ENCODE data around the gene PRR7.

The PRR7 gene

GRCh38 chr5:177432143-177432838 is 14.3 kb upstream of the PRR7 start:
- H3K9ac ChIP-seq (ENCODE audit: low read depth, low read length), result no peak overlapping the region
- H3K27ac ChIP-seq (ENCODE audit: low read depth, low read length), result no peak overlapping the region
- H3K4me1 ChIP-seq (ENCODE audit: control insufficient read depth, insufficient read depth, low read length), result peaks cover 7% of the 10 kb centered on the region; the same call in 1 of the 2 replicates
- no peak overlapping the region for H3K4me3 ChIP-seq (ENCODE audit: low read depth, low read length)
- no peaks in the 10 kb centered on the region for H3K9me3 ChIP-seq (ENCODE audit: control insufficient read depth, insufficient read depth, low read length)
- H3K27me3 ChIP-seq (ENCODE audit: control insufficient read depth, insufficient read depth, low read length), result no peaks in the 10 kb centered on the region
- peaks cover 66% of the 10 kb centered on the region for H3K36me3 ChIP-seq (ENCODE audit: control insufficient read depth, insufficient read depth, low read length)

- Histone ChIP-seq H3K36me3 (ENCODE audit: control insufficient read depth, insufficient read depth, low read length) (peaks cover 72% of the 10 kb centered on the region), H3K27me3 (ENCODE audit: control insufficient read depth, insufficient read depth, low read length) (no peaks in the 10 kb centered on the region), H3K4me3 (ENCODE audit: low read depth, low read length) (no peak overlapping the region), H3K9me3 (ENCODE audit: control insufficient read depth, insufficient read depth, low read length) (no peaks in the 10 kb centered on the region), H3K9ac (ENCODE audit: low read depth, low read length) (no peak overlapping the region), H3K27ac (ENCODE audit: low read depth, low read length) (no peak overlapping the region), H3K4me1 (ENCODE audit: control insufficient read depth, insufficient read depth, low read length) (no peaks in the 10 kb centered on the region)
These were observed 13.6 kb upstream of the PRR7 start for GRCh38 chr5:177432839-177433657.

GRCh38 chr5:177433658-177434217 is 12.9 kb upstream of the PRR7 start:
- H3K9ac ChIP-seq (ENCODE audit: low read depth, low read length), result no peak overlapping the region
- H3K4me3 ChIP-seq (ENCODE audit: low read depth, low read length), result no peak overlapping the region
- no peaks in the 10 kb centered on the region for H3K9me3 ChIP-seq (ENCODE audit: control insufficient read depth, insufficient read depth, low read length)
- H3K4me1 ChIP-seq (ENCODE audit: control insufficient read depth, insufficient read depth, low read length), result no peaks in the 10 kb centered on the region
- peaks cover 77% of the 10 kb centered on the region for H3K36me3 ChIP-seq (ENCODE audit: control insufficient read depth, insufficient read depth, low read length)
- no peak overlapping the region for H3K27ac ChIP-seq (ENCODE audit: low read depth, low read length)
- no peaks in the 10 kb centered on the region for H3K27me3 ChIP-seq (ENCODE audit: control insufficient read depth, insufficient read depth, low read length)

- H3K27ac ChIP-seq (ENCODE audit: low read depth, low read length), result no peak overlapping the region
- no peak overlapping the region for H3K4me3 ChIP-seq (ENCODE audit: low read depth, low read length)
- peaks cover 79% of the 10 kb centered on the region for H3K36me3 ChIP-seq (ENCODE audit: control insufficient read depth, insufficient read depth, low read length)
- H3K27me3 ChIP-seq (ENCODE audit: control insufficient read depth, insufficient read depth, low read length), result no peaks in the 10 kb centered on the region
- no peaks in the 10 kb centered on the region for H3K9me3 ChIP-seq (ENCODE audit: control insufficient read depth, insufficient read depth, low read length)
- no peak overlapping the region for H3K9ac ChIP-seq (ENCODE audit: low read depth, low read length)
- no peaks in the 10 kb centered on the region for H3K4me1 ChIP-seq (ENCODE audit: control insufficient read depth, insufficient read depth, low read length)
These were observed 12.2 kb upstream of the PRR7 start for GRCh38 chr5:177434437-177434836.

- no peaks in the 10 kb centered on the region for H3K27me3 ChIP-seq (ENCODE audit: control insufficient read depth, insufficient read depth, low read length)
- no peak overlapping the region for H3K4me3 ChIP-seq (ENCODE audit: low read depth, low read length)
- H3K9ac ChIP-seq (ENCODE audit: low read depth, low read length), result no peak overlapping the region
- no peak overlapping the region for H3K27ac ChIP-seq (ENCODE audit: low read depth, low read length)
- H3K4me1 ChIP-seq (ENCODE audit: control insufficient read depth, insufficient read depth, low read length), result peaks cover 5% of the 10 kb centered on the region; the same call in 1 of the 2 replicates
- H3K36me3 ChIP-seq (ENCODE audit: control insufficient read depth, insufficient read depth, low read length), result peaks cover 75% of the 10 kb centered on the region
- no peaks in the 10 kb centered on the region for H3K9me3 ChIP-seq (ENCODE audit: control insufficient read depth, insufficient read depth, low read length)
These were observed 11.5 kb upstream of the PRR7 start for GRCh38 chr5:177434942-177435738.

GRCh38 chr5:177435847-177436536 is 10.6 kb upstream of the PRR7 start:
- Histone ChIP-seq H3K4me1 (ENCODE audit: control insufficient read depth, insufficient read depth, low read length) (peaks cover 9% of the 10 kb centered on the region; the same call in 1 of the 2 replicates), H3K4me3 (ENCODE audit: low read depth, low read length) (no peak overlapping the region), H3K27me3 (ENCODE audit: control insufficient read depth, insufficient read depth, low read length) (no peaks in the 10 kb centered on the region), H3K9me3 (ENCODE audit: control insufficient read depth, insufficient read depth, low read length) (no peaks in the 10 kb centered on the region), H3K27ac (ENCODE audit: low read depth, low read length) (no peak overlapping the region), H3K9ac (ENCODE audit: low read depth, low read length) (no peak overlapping the region), H3K36me3 (ENCODE audit: control insufficient read depth, insufficient read depth, low read length) (peaks cover 68% of the 10 kb centered on the region)

GRCh38 chr5:177437623-177438022 is 9.0 kb upstream of the PRR7 start:
- H3K4me1 ChIP-seq (ENCODE audit: control insufficient read depth, insufficient read depth, low read length), result peaks cover 9% of the 10 kb centered on the region; the same call in 1 of the 2 replicates
- peaks cover 56% of the 10 kb centered on the region for H3K36me3 ChIP-seq (ENCODE audit: control insufficient read depth, insufficient read depth, low read length)
- no peaks in the 10 kb centered on the region for H3K27me3 ChIP-seq (ENCODE audit: control insufficient read depth, insufficient read depth, low read length)
- H3K9me3 ChIP-seq (ENCODE audit: control insufficient read depth, insufficient read depth, low read length), result no peaks in the 10 kb centered on the region
- H3K9ac ChIP-seq (ENCODE audit: low read depth, low read length), result no peak overlapping the region
- no peak overlapping the region for H3K4me3 ChIP-seq (ENCODE audit: low read depth, low read length)
- no peak overlapping the region for H3K27ac ChIP-seq (ENCODE audit: low read depth, low read length)

GRCh38 chr5:177438468-177438867 is 8.1 kb upstream of the PRR7 start:
- H3K27ac ChIP-seq (ENCODE audit: low read depth, low read length), result no peak overlapping the region
- peaks cover 9% of the 10 kb centered on the region; the same call in 1 of the 2 replicates for H3K4me1 ChIP-seq (ENCODE audit: control insufficient read depth, insufficient read depth, low read length)
- H3K36me3 ChIP-seq (ENCODE audit: control insufficient read depth, insufficient read depth, low read length), result peaks cover 48% of the 10 kb centered on the region
- H3K4me3 ChIP-seq (ENCODE audit: low read depth, low read length), result no peak overlapping the region
- H3K9ac ChIP-seq (ENCODE audit: low read depth, low read length), result no peak overlapping the region
- no peaks in the 10 kb centered on the region for H3K27me3 ChIP-seq (ENCODE audit: control insufficient read depth, insufficient read depth, low read length)
- no peaks in the 10 kb centered on the region for H3K9me3 ChIP-seq (ENCODE audit: control insufficient read depth, insufficient read depth, low read length)

- H3K4me1 ChIP-seq (ENCODE audit: control insufficient read depth, insufficient read depth, low read length), result peaks cover 9% of the 10 kb centered on the region; the same call in 1 of the 2 replicates
- no peak overlapping the region for H3K4me3 ChIP-seq (ENCODE audit: low read depth, low read length)
- H3K9me3 ChIP-seq (ENCODE audit: control insufficient read depth, insufficient read depth, low read length), result no peaks in the 10 kb centered on the region
- H3K9ac ChIP-seq (ENCODE audit: low read depth, low read length), result no peak overlapping the region
- 0 out of 2 replicates have a peak, but pooled peaks cover 4% of the 10 kb centered on the region for H3K27me3 ChIP-seq (ENCODE audit: control insufficient read depth, insufficient read depth, low read length)
- H3K36me3 ChIP-seq (ENCODE audit: control insufficient read depth, insufficient read depth, low read length), result peaks cover 38% of the 10 kb centered on the region
- H3K27ac ChIP-seq (ENCODE audit: low read depth, low read length), result no peak overlapping the region
These were observed 7.0 kb upstream of the PRR7 start for GRCh38 chr5:177439518-177440053.
